ENCODE data around the gene AMBRA1.

Gene AMBRA1

DNA sequence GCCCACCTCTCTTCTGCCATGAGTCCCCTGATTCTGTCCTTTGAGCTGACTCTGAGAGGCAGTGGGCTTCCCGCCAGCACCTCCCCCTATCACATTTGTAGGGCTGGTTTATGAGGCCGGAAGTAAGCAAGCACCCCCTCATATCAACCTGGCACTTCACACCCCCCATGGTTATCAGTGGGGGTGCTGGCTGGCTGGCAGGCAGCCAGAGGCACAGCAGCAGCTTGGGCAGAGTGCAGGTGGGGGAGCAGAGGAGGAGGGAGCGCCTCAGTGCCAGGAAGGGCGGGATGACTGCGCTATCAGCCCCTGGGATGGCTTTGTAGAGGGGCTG lies 179.4 kb downstream of the AMBRA1 start:
- peaks cover 16% of the 10 kb centered on the region for H3K36me3 ChIP-seq (ENCODE audit: control insufficient read depth, insufficient read depth, low read length)
- DNase-seq (ENCODE audit: extremely low read depth, insufficient read length) = no peak
- TF ChIP-seq, protein P1, sequence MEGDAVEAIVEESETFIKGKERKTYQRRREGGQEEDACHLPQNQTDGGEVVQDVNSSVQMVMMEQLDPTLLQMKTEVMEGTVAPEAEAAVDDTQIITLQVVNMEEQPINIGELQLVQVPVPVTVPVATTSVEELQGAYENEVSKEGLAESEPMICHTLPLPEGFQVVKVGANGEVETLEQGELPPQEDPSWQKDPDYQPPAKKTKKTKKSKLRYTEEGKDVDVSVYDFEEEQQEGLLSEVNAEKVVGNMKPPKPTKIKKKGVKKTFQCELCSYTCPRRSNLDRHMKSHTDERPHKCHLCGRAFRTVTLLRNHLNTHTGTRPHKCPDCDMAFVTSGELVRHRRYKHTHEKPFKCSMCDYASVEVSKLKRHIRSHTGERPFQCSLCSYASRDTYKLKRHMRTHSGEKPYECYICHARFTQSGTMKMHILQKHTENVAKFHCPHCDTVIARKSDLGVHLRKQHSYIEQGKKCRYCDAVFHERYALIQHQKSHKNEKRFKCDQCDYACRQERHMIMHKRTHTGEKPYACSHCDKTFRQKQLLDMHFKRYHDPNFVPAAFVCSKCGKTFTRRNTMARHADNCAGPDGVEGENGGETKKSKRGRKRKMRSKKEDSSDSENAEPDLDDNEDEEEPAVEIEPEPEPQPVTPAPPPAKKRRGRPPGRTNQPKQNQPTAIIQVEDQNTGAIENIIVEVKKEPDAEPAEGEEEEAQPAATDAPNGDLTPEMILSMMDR (IDR thresholded peaks at IDR 0.05; ENCODE audit: insufficient read depth, low read length, poor library complexity, severe bottlenecking) = no peak
- H3K27me3 ChIP-seq (replicated peaks; ENCODE audit: control insufficient read depth, insufficient read depth, low read length) = no peaks in the 10 kb centered on the region
- H3K4me3 ChIP-seq (replicated peaks; ENCODE audit: low read depth, low read length) = no peak overlapping the region

DNA sequence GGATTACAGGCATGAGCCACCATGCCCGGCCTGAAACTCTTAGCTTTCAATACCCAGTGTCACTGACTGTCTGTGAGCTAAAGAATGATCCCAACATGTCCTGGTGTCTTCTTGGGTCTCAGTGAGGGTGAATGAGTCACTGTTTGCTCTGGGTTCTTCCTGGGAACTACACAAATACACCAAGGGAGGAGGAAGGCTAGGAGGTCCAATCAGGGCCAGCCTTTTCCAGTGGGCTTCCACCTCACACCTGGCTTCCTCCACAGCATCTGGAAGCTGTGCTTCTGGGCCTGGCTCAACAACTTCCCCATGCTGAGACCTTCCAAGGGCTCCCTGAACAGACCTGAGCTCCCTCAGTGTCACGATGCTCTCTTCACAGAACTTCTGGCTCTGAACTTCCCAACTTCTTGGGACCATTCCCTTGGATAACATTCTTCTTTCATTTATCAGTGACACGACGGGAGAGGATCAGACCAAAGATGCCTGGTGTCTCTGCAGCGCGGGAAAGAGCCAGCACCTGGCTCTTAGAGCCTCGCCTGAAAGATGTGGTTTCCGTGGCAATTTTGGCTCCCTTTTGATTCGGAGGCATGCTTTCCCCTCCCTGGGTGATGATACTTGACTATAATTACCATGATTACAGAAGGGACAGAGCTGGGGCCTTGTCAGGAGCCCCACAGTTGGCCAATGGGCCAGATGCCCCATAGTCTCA lies 179.9 kb downstream of the AMBRA1 start:
- DNase-seq (ENCODE audit: extremely low read depth, insufficient read length) = no peak
- TF ChIP-seq, protein P1 (IDR thresholded peaks at IDR 0.05; ENCODE audit: insufficient read depth, low read length, poor library complexity, severe bottlenecking) = no peak
- H3K27me3 ChIP-seq (replicated peaks; ENCODE audit: control insufficient read depth, insufficient read depth, low read length) = no peaks in the 10 kb centered on the region
- H3K36me3 ChIP-seq (ENCODE audit: control insufficient read depth, insufficient read depth, low read length) = peaks cover 16% of the 10 kb centered on the region
- no peak overlapping the region for H3K4me3 ChIP-seq (replicated peaks; ENCODE audit: low read depth, low read length)

DNA sequence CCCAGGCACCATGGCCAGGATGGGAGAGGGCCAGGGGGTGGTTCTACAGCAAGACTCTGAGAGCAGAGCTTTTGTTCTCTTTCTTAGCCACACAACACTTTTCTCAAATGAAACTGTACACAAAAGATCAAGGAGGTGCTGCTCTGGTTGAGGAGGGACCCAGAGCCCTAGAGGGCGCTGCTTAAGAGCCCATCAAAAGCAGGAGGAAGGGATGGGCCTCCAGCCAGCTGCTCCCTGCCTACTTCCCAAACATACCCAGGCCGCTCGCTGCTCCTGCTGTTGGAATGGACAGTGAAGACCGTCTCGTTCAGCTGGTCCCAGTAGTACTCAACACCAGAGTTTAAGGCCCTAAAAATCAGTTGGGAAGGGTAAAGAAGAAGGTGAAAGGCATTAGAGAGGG lies 183.8 kb downstream of the AMBRA1 start:
- TF ChIP-seq, protein P1 (IDR thresholded peaks at IDR 0.05; ENCODE audit: insufficient read depth, low read length, poor library complexity, severe bottlenecking) = no peak
- no peaks in the 10 kb centered on the region for H3K27me3 ChIP-seq (replicated peaks; ENCODE audit: control insufficient read depth, insufficient read depth, low read length)
- H3K36me3 ChIP-seq (ENCODE audit: control insufficient read depth, insufficient read depth, low read length) = peaks cover 28% of the 10 kb centered on the region
- DNase-seq (ENCODE audit: extremely low read depth, insufficient read length) = no peak
- H3K4me3 ChIP-seq (replicated peaks; ENCODE audit: low read depth, low read length) = no peak overlapping the region

DNA sequence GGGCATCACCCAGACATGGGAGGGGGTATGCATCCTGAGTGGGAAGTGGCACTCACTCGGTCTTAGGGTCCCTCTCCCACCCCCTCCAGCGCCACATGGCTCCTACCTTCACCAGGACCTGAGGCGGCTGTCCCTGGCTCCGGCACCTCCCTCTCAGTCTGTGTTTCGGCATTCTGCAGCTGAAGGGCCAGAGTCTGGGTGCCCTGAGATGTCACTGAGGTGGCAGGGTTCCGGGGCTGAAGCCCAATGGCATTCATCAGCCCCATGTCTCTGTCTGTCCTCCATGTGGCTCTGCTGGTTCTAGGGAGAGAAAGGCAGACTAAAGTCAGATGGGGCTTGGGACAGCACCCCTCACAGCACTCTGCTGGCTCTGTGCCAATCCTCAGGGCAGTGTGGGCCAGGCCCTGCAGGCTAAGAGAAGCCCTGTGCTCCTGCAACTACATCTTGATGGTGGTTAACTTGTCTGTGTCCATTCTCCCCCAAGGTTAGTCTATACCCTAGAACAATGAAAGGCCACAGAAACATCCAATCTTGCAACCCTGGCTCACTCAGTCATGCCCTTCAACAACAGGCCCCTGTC lies 185.3 kb downstream of the AMBRA1 start:
- TF ChIP-seq, protein P1 (IDR thresholded peaks at IDR 0.05; ENCODE audit: insufficient read depth, low read length, poor library complexity, severe bottlenecking) = no peak
- Histone ChIP-seq H3K36me3 (ENCODE audit: control insufficient read depth, insufficient read depth, low read length) (peaks cover 24% of the 10 kb centered on the region), H3K27me3 (replicated peaks; ENCODE audit: control insufficient read depth, insufficient read depth, low read length) (no peaks in the 10 kb centered on the region), H3K4me3 (replicated peaks; ENCODE audit: low read depth, low read length) (no peak overlapping the region)
- no peak for DNase-seq (ENCODE audit: extremely low read depth, insufficient read length)

DNA sequence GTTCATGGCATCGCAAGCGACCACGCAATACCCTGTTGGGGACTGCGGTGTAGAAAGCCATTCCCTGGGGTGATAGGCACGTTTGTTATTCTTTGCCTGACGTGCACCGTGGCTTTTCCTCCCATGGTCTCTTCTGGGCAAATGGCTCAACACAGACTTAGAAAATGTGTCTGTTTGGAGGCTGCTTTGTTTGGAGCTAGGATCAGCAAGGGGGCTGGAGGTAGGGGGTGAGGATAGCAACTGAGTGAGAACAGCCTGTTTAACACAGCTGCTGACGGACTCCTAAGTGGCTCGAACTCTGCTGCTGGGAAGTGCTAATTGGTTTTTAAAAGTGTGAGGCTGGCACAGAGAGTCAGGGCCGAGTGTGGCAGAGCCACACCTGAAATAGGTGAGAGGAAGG lies 186.2 kb downstream of the AMBRA1 start:
- Histone ChIP-seq H3K27me3 (replicated peaks; ENCODE audit: control insufficient read depth, insufficient read depth, low read length) (no peaks in the 10 kb centered on the region), H3K36me3 (ENCODE audit: control insufficient read depth, insufficient read depth, low read length) (peaks cover 28% of the 10 kb centered on the region)

More for the DNA sequence above, 186.2 kb downstream of the AMBRA1 start:
- no peak overlapping the region for H3K4me3 ChIP-seq (replicated peaks; ENCODE audit: low read depth, low read length)
- no peak for DNase-seq (ENCODE audit: extremely low read depth, insufficient read length)
- TF ChIP-seq, protein P1 (IDR thresholded peaks at IDR 0.05; ENCODE audit: insufficient read depth, low read length, poor library complexity, severe bottlenecking) = no peak

Measured in GM06990 (cell line).